Fibroblast of lung (primary cell): Measurements from ENCODE around the gene RABGAP1. TPM values are rescaled to one million over a fixed set of nuclear protein-coding genes. Genes with fewer than 3 reads are reported as not detected.

Experiments used
- DNase-seq, 2 donors: peaks; one replicate each; pipeline versions ENCODE4 v3.0.0 to v3.0.0-alpha.2; 2010; ENCODE audit warnings: low read depth in 2 of 2
- H2AFZ ChIP-seq: 2 replicates; pipeline ENCODE4 v1.5.1; 2012; ENCODE audit warnings: low read length, control low read depth, inconsistent platforms
- H3K27ac ChIP-seq: 2 replicates; pipeline ENCODE4 v1.5.1; 2011; ENCODE audit warnings: low read length, control low read depth; ENCODE audit not compliant: insufficient read depth
- H3K27me3 ChIP-seq: 2 replicates; pipeline ENCODE4 v1.5.1; 2011; ENCODE audit warnings: mild to moderate bottlenecking, low read length; ENCODE audit not compliant: control insufficient read depth, insufficient read depth
- H3K36me3 ChIP-seq: 2 replicates; pipeline ENCODE4 v1.5.1; 2011; ENCODE audit warnings: low read length; ENCODE audit not compliant: control insufficient read depth, insufficient read depth
- H3K4me1 ChIP-seq: 2 replicates; pipeline ENCODE4 v1.5.1; 2011; ENCODE audit warnings: low read length; ENCODE audit not compliant: control insufficient read depth, insufficient read depth; ENCODE audit errors: extremely low read depth
- H3K4me2 ChIP-seq: 2 replicates; pipeline ENCODE4 v1.5.1; 2011; ENCODE audit warnings: low read length, control low read depth; ENCODE audit not compliant: insufficient read depth; ENCODE audit errors: extremely low read depth
- H3K4me3 ChIP-seq, 4 experiments: fragments of 200-600 bp in 1 of 4; sonication (generic) in 1 of 4; replicated peaks in 1 of 4; 2 replicates each; pipeline ENCODE4 v1.5.1; 2011 to 2016; ENCODE audit warnings: low read length in 4 of 4, low read depth in 3 of 4, mild to moderate bottlenecking in 3 of 4, control low read depth in 2 of 4, inconsistent platforms in 1 of 4, mixed read lengths in 1 of 4; ENCODE audit not compliant: insufficient read depth in 1 of 4; ENCODE audit errors: control extremely low read depth in 1 of 4
- H3K79me2 ChIP-seq: 2 replicates; pipeline ENCODE4 v1.5.1; 2012; ENCODE audit warnings: mild to moderate bottlenecking, low read length, inconsistent platforms; ENCODE audit not compliant: control insufficient read depth, insufficient read depth
- H3K9ac ChIP-seq: 2 replicates; pipeline ENCODE4 v1.5.1; 2011; ENCODE audit warnings: mild to moderate bottlenecking, low read length, control low read depth; ENCODE audit not compliant: insufficient read depth
- H3K9me3 ChIP-seq: 2 replicates; pipeline ENCODE4 v1.5.1; 2012; ENCODE audit warnings: low read depth, low read length; ENCODE audit not compliant: control insufficient read depth, insufficient read depth
- H4K20me1 ChIP-seq: 2 replicates; pipeline ENCODE4 v1.5.1; 2011; ENCODE audit warnings: low read length; ENCODE audit not compliant: control insufficient read depth, insufficient read depth; ENCODE audit errors: extremely low read depth
- CTCF ChIP-seq, 2 donors: IDR thresholded peaks in 1 of 2; conservative IDR thresholded peaks in 1 of 2; 1 replicate in 1 of 2; 2 replicates in 1 of 2; pipeline ENCODE4 v1.5.1; 2011 to 2012; ENCODE audit warnings: low read length in 2 of 2, control low read depth in 1 of 2, inconsistent platforms in 1 of 2, low read depth in 1 of 2, mild to moderate bottlenecking in 1 of 2
- EZH2 ChIP-seq: IDR thresholded peaks from 2 replicates; pipeline ENCODE4 v1.5.1; 2012; ENCODE audit warnings: low read length, control low read depth, mild to moderate bottlenecking; ENCODE audit errors: missing control alignments
- polyA plus RNA-seq, 2 donors: library from polyadenylated mRNA; depleted of rRNA in 1 of 2; stranded (reverse) in 1 of 2; unstranded in 1 of 2; fragments of >200 nt; gene quantifications; 2 replicates each; pipeline ENCODE4 v1.2.1, GENCODE V29; 2011 to 2012; ENCODE audit warnings: missing spikeins in 1 of 2
- total RNA-seq: library from RNA; depleted of rRNA; stranded (reverse); fragments of >200 nt; gene quantifications from 2 replicates; pipeline ENCODE4 v1.2.1, GENCODE V29; 2014

RABGAP1 gene
- total and polyA plus RNA-seq, 2 donors (not counting 1 experiment from before 2014, with no cell fraction given) = 47.6 to 58.6 TPM

GRCh38 chr9:122951056-122951455 is 10.2 kb downstream of the RABGAP1 start:
- Histone ChIP-seq H3K9me3 (no peaks in the 10 kb centered on the region), H4K20me1 (peaks cover 3% of the 10 kb centered on the region), H3K27me3 (no peaks in the 10 kb centered on the region), H3K9ac (no peak overlapping the region), H3K27ac (no peak overlapping the region), H3K4me3 (no peak overlapping the region), H3K4me2 (no peak overlapping the region), H3K36me3 (no peaks in the 10 kb centered on the region), H3K79me2 (peaks cover 59% of the 10 kb centered on the region), H3K4me1 (peaks cover 2% of the 10 kb centered on the region), H2AFZ (no peak overlapping the region)
- TF ChIP-seq CTCF (conservative IDR thresholded peaks at IDR 0.05 in 1 of 2, IDR thresholded peaks at IDR 0.05 in 1 of 2; ENCODE audit: low read depth in 1 of 2, low read length in 2 of 2) (no peak), EZH2 (no peak)
- no peak for DNase-seq

GRCh38 chr9:122954253-122954691 is 13.5 kb downstream of the RABGAP1 start:
- Histone ChIP-seq H3K4me1 (no peaks in the 10 kb centered on the region), H2AFZ (no peak overlapping the region), H3K4me2 (peak overlapping the region; percentile 27), H3K36me3 (no peaks in the 10 kb centered on the region), H3K9ac (no peak overlapping the region), H3K27ac (no peak overlapping the region), H3K4me3 (no peak overlapping the region), H3K79me2 (peaks cover 36% of the 10 kb centered on the region), H3K9me3 (no peaks in the 10 kb centered on the region), H4K20me1 (no peaks in the 10 kb centered on the region), H3K27me3 (no peaks in the 10 kb centered on the region)
- DNase-seq = peak; percentile 48 to 76
- TF ChIP-seq EZH2 (no peak), CTCF (conservative IDR thresholded peaks at IDR 0.05 in 1 of 2, IDR thresholded peaks at IDR 0.05 in 1 of 2; ENCODE audit: low read depth in 1 of 2, low read length in 2 of 2) (no peak)

GRCh38 chr9:122955961-122956360 is 15.1 kb downstream of the RABGAP1 start:
- Histone ChIP-seq H3K9ac (no peak overlapping the region), H3K36me3 (no peaks in the 10 kb centered on the region), H3K4me1 (no peaks in the 10 kb centered on the region), H2AFZ (no peak overlapping the region), H3K4me3 (no peak overlapping the region), H3K27ac (no peak overlapping the region), H3K9me3 (no peaks in the 10 kb centered on the region), H3K27me3 (no peaks in the 10 kb centered on the region), H3K4me2 (no peak overlapping the region), H3K79me2 (peaks cover 28% of the 10 kb centered on the region), H4K20me1 (no peaks in the 10 kb centered on the region)
- TF ChIP-seq EZH2 (no peak), CTCF (conservative IDR thresholded peaks at IDR 0.05 in 1 of 2, IDR thresholded peaks at IDR 0.05 in 1 of 2; ENCODE audit: low read depth in 1 of 2, low read length in 2 of 2) (no peak)
- no peak for DNase-seq
